Measurements from ENCODE around the gene GAS6. TPM values are rescaled to one million over a fixed set of nuclear protein-coding genes. Genes with fewer than 3 reads are reported as not detected.
A peak's percentile ranks its signal among the peaks of the same experiment; 100 is the strongest.
"Not testable (repeated sequence)": the region's sequence is repeated elsewhere in the genome, so short reads cannot be mapped to it uniquely, and the experiment has no call there.

Gene GAS6
- total and polyA plus RNA-seq, 2 experiments from 2014 or later: 91.8 to 112 TPM

- Histone ChIP-seq H3K27me3 (no peaks in the 10 kb centered on the region), H3K4me1 (ENCODE audit: low read depth) (peaks cover 34% of the 10 kb centered on the region), H3K36me3 (no peaks in the 10 kb centered on the region), H3K4me3 (no peak overlapping the region), H3K9me3 (ENCODE audit: low read depth) (no peaks in the 10 kb centered on the region), H3K27ac (peak overlapping the region; percentile 93)
- DNase-seq (ENCODE audit: low read depth in 1 of 2, low spot score in 1 of 2): peak; percentile 52 to 98
- no peak for TF ChIP-seq CTCF (IDR thresholded peaks at IDR 0.05; ENCODE audit: low read depth, low read length)
Measured at GRCh38 chr13:113837560-113838355, 26.1 kb downstream of the GAS6 start.

GRCh38 chr13:113836768-113837559, 26.9 kb downstream of the GAS6 start:
- DNase-seq (ENCODE audit: low read depth in 1 of 2, low spot score in 1 of 2): peak; percentile 60 to 77
- no peaks in the 10 kb centered on the region for H3K27me3 ChIP-seq
- H3K4me3 ChIP-seq: no peak overlapping the region
- peaks cover 28% of the 10 kb centered on the region for H3K4me1 ChIP-seq (ENCODE audit: low read depth)
- peak overlapping the region; percentile 93 for H3K27ac ChIP-seq
- H3K9me3 ChIP-seq (ENCODE audit: low read depth): no peaks in the 10 kb centered on the region
- TF ChIP-seq CTCF (IDR thresholded peaks at IDR 0.05; ENCODE audit: low read depth, low read length): no peak
- H3K36me3 ChIP-seq: no peaks in the 10 kb centered on the region

GRCh38 chr13:113835461-113836270, 28.2 kb downstream of the GAS6 start:
- Histone ChIP-seq H3K4me3 (no peak overlapping the region), H3K4me1 (ENCODE audit: low read depth) (peaks cover 27% of the 10 kb centered on the region), H3K27ac (no peak overlapping the region), H3K36me3 (no peaks in the 10 kb centered on the region), H3K27me3 (no peaks in the 10 kb centered on the region), H3K9me3 (ENCODE audit: low read depth) (no peaks in the 10 kb centered on the region)
- no peak for TF ChIP-seq CTCF (IDR thresholded peaks at IDR 0.05; ENCODE audit: low read depth, low read length)
- peak in 1 of 2 donors; percentile 32 for DNase-seq (ENCODE audit: low read depth in 1 of 2, low spot score in 1 of 2)

- Histone ChIP-seq H3K36me3 (no peaks in the 10 kb centered on the region), H3K4me1 (ENCODE audit: low read depth) (peaks cover 27% of the 10 kb centered on the region), H3K9me3 (ENCODE audit: low read depth) (no peaks in the 10 kb centered on the region), H3K27ac (peak overlapping the region; percentile 4), H3K4me3 (no peak overlapping the region), H3K27me3 (no peaks in the 10 kb centered on the region)
- no peak for DNase-seq (ENCODE audit: low read depth in 1 of 2, low spot score in 1 of 2)
- no peak for TF ChIP-seq CTCF (IDR thresholded peaks at IDR 0.05; ENCODE audit: low read depth, low read length)
Measured at GRCh38 chr13:113834496-113835200, 29.2 kb downstream of the GAS6 start.

- not testable (repeated sequence) for H3K9me3 ChIP-seq (ENCODE audit: low read depth); H3K27me3 ChIP-seq; H3K27ac ChIP-seq; H3K36me3 ChIP-seq; H3K4me3 ChIP-seq
- peaks cover 22% of the 10 kb centered on the region for H3K4me1 ChIP-seq (ENCODE audit: low read depth)
- DNase-seq (ENCODE audit: low read depth in 1 of 2, low spot score in 1 of 2): peak in 1 of 2 donors; percentile 21
Measured at GRCh38 chr13:113834006-113834405, 29.9 kb downstream of the GAS6 start.
